GM10266 (cell line): Measurements from ENCODE around the gene CD300LB.

ENCODE experiments used
- DNase-seq: peaks from one replicate; pipeline ENCODE4 v3.0.0; 2012; ENCODE audit errors: extremely low spot score
- TF ChIP-seq, protein P1 (sequence below): IDR thresholded peaks from 2 replicates; pipeline ENCODE4 v1.5.1; 2012; ENCODE audit warnings: mild to moderate bottlenecking, low read depth; ENCODE audit not compliant: control insufficient read depth, insufficient read depth; ENCODE audit errors: missing control alignments

The CD300LB gene

DNA sequence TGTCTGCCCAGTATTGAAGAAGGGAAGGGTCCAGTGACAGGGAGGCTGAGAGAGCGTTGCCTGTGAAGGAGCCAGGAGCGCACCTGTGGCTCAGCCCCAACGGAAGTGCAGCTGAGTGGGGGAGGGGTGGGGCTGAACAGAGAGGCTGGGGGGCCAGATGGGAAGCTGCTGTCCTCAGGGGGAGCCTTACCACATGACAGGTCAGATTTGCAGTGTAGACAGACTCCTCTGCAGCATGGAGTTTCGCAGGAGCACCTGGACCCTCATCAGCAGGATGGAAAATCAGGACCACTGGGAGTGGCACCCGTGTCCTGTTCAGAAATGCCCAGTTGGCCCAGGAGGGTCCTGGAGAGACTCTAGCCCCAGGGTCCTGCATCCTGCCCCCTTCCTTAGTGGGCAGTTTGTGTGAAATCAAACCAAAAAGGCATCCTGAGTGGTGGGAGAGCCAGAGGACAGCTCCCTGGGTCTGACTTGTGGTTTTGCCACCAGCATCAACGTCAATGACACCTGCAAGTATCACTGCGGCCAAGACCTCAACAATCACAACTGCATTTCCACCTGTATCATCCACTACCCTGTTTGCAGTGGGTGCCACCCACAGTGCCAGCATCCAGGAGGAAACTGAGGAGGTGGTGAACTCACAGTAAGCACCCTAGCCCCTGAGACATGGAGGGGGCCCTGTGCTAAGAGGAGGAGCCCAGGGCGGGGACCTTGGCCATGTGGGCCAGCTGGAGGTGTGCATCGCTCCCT, 57.1 kb downstream of the CD300LB start:
- DNase-seq = no peak
- TF ChIP-seq, protein P1, sequence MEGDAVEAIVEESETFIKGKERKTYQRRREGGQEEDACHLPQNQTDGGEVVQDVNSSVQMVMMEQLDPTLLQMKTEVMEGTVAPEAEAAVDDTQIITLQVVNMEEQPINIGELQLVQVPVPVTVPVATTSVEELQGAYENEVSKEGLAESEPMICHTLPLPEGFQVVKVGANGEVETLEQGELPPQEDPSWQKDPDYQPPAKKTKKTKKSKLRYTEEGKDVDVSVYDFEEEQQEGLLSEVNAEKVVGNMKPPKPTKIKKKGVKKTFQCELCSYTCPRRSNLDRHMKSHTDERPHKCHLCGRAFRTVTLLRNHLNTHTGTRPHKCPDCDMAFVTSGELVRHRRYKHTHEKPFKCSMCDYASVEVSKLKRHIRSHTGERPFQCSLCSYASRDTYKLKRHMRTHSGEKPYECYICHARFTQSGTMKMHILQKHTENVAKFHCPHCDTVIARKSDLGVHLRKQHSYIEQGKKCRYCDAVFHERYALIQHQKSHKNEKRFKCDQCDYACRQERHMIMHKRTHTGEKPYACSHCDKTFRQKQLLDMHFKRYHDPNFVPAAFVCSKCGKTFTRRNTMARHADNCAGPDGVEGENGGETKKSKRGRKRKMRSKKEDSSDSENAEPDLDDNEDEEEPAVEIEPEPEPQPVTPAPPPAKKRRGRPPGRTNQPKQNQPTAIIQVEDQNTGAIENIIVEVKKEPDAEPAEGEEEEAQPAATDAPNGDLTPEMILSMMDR = no peak

DNA sequence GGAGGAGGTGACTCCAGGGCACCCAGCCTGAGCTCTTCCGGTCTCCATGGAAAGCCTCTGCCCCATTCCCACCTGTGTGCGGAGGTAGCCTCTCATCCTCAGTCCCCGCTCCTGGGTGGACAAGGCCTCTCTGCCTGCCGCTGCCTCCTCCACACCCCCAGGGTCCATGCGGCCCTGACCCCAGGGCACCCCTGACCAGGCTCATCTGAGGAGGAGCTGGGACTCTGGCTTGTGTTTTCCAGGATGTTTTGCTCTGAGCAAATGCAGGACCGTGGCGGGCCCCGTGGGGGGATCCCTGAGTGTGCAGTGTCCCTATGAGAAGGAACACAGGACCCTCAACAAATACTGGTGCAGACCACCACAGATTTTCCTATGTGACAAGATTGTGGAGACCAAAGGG, 58.0 kb downstream of the CD300LB start:
- TF ChIP-seq, protein P1 = no peak
- DNase-seq = no peak

DNA sequence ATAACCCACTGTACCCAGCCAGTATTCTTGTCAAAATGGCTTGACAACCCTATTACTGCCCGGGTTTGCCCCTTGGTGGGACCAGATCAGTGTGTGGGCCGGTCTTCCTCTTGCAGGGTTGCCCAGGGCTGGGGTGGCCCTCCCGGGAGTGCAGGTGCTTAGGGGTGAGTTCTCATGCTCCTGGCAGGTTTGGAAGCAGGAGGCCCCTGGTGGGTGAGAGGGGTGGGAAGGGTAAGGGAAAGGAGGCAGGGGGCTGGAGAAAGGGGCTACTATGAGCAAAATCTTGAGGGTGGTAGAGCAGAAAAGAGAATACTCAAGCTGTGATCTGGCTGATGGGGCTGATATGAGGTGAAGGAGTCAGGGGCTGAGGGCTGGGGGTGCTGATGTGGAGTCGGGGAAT, 58.4 kb downstream of the CD300LB start:
- no peak for DNase-seq
- TF ChIP-seq, protein P1 = no peak

DNA sequence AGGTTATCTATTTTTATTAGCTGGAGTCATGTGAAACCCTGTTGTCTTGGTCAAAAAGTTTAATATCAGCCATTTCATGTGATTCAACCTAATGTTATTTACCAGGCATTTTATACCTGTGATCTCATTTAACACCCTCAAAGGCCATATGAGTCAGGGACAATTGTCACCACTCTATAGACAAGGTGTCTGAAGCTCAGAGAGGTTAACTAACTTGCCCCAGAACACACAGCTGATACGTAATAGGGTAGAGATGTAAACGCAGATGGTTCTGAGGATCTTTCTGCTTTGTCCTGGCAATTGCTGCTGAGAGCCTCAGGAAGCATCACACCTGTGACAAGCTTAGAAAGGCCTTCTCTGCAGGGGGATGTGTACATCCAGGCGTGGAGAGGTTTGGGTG, 59.9 kb downstream of the CD300LB start:
- no peak for DNase-seq
- TF ChIP-seq, protein P1 = no peak
